NOMO-1 treated with dmso at 0.1 percent for 144 hours (cell line): ENCODE data around the gene ZMIZ1.
A peak's percentile ranks its signal among the peaks of the same experiment; 100 is the strongest.

Experiments
- DNase-seq: peaks from one replicate; lab custom pipeline; 2025; ENCODE audit not compliant: unreplicated experiment; lab: John Stamatoyannopoulos, UW

The ZMIZ1 gene

GRCh38 chr10:79347894-79348639, 279.3 kb downstream of the ZMIZ1 start:
- DNase-seq, result peak; percentile 63

GRCh38 chr10:79348640-79348988, 279.8 kb downstream of the ZMIZ1 start:
- DNase-seq, result no peak

- no peak for DNase-seq
Measured at GRCh38 chr10:79349072-79349491, 280.3 kb downstream of the ZMIZ1 start.

DNA sequence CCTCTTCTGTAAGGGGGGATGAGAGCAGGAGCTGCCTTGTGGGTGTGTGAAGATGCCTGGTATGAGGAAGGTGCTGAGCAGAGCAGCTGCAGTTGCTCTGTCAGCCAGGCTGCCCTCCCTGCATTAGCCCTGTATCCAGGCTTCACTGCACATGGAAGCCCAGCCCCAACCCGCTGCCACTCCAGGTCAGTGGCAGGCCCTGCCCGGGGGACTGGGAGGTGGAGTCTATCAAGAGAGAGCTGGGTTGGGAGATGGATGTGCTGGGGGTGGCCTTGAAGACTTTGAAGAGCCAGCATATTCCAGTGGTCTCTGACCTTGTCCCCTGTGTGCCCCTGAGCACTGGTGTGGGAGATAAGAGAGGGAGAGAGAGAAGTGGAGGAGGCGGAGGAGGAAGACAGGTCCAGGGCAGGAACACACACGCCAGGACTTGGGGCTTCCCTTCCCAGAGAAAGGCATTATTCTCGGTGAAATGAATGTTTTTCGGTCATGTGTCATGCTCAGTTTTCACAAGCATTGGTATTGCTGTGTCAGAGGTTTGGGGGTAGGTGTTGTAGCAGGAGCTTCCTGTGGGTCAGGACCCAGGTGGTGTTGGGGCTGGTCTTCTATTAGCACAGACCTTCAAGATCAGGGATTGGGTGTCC, 281.1 kb downstream of the ZMIZ1 start:
- DNase-seq, result no peak

- DNase-seq, result no peak
Measured at GRCh38 chr10:79350407-79351154, 281.8 kb downstream of the ZMIZ1 start.

DNA sequence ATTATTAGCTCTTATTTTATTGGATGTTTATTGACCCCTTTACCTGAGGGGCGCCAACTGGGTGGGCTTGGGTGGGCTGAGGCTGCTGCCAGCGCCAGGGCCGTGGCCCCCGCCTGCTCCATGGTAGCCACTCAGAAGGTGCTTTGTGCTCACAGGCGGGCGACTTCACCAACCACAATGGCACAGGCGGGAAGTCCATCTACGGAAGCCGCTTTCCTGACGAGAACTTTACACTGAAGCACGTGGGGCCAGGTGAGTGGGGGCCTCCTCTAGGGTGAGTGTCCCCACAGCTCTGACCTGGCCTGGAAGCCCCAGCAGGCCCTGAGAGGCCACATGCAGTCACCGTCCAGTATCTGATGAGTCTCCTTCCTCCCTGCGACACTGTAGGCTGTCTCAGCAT, 282.6 kb downstream of the ZMIZ1 start:
- DNase-seq, result no peak

DNA sequence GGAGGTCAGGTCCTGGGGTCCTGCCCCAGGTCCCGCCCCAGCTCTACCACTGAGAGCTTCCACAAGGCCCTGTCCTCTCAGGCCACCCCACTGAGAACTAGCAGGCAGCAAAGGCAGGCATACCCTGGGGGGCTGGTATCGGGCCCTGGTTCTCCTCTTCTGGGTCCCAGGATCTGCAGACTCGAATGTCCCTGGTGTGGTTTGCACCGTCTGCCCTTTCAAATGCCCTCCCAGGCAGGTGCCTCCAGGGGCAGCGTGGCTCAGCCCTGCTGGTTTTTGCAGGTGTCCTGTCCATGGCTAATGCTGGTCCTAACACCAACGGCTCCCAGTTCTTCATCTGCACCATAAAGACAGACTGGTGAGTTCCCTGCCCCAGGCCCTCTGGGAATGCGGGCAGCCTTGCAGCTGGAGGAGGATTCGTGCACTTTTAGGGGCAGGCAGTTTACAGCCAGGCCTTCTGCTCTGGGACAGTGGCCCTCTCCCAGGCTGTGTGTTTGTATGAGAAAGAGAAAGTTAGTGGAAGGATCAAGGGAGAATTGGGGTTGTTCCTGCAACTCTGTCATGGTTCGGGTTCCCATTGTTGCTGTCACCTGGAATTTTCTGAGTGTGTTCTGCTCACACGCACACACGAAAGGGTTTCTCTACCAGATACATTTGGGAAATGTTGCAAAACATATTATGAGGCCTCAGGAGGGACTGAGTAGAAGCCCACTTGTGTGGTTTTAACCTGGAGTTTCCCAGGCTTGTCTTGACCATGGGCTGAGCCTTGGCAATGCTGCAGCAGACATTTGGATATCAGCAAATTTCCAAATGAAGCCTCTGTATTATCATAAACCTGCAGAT, 283.5 kb downstream of the ZMIZ1 start:
- DNase-seq, result no peak

- no peak for DNase-seq
Measured at GRCh38 chr10:79353000-79353406, 284.2 kb downstream of the ZMIZ1 start.

- DNase-seq, result no peak
Measured at GRCh38 chr10:79353726-79354125, 285.0 kb downstream of the ZMIZ1 start.

DNA sequence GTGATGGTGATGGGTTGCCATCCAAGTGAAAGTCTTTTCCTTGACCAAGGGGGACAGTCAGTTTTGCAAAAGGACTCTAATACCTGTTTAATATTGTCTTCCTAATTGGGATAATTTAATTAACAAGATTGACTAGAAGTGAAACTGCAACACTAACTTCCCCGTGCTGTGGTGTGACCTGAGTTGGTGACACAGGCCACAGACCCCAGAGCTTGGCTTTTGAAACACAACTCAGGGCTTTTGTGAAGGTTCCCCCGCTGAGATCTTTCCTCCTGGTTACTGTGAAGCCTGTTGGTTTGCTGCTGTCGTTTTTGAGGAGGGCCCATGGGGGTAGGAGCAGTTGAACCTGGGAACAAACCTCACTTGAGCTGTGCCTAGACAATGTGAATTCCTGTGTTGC, 285.4 kb downstream of the ZMIZ1 start:
- no peak for DNase-seq

DNA sequence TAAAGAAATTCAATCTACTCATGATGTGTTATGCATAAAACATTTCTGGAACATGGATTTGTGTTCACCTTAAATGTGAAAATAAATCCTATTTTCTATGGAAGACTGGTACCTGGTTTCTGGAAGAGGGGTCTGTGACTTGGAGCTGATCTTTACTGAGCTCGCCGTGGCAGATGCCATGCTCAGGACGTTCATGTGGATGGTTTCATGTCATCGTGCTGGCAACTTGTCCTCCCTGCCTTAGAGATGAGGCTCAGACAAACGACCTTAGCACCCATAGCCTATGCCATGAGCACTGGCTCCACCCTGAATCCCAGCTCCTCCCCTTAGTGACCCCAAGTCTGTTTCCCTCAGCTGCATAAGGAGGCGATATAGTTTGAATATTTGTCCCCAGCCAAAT, 285.8 kb downstream of the ZMIZ1 start:
- DNase-seq, result no peak

DNA sequence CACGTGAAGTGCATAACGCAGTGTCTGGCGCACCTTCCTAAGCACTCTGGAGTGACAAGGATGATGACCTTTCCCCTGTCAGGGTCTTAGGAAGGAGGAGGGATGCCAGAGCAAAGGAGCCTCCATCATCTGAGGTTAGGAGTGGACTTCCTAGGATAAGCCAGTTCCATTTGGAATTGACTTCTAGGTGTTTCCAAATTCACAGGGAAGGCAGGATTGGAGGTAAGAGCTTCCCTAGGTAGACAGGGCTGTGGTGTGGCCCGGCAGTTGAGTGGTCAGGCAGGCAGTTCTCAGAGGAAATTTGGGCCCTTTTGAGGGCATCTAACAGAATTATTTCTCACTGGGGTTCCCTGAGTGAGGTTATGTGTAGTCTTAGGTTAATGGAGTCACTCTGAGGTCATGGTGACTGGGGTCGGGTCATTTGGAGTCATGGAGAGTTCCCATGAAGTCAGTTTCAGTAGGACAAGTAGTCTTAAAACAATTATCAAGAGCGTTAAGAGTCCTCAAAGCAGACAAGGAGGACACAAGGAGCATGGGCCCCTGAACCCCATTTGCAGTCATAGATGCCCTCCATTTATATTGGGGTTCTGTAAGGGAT, 286.8 kb downstream of the ZMIZ1 start:
- no peak for DNase-seq

- peak; percentile 58 for DNase-seq
Measured at GRCh38 chr10:79356104-79356503, 287.3 kb downstream of the ZMIZ1 start.

DNA sequence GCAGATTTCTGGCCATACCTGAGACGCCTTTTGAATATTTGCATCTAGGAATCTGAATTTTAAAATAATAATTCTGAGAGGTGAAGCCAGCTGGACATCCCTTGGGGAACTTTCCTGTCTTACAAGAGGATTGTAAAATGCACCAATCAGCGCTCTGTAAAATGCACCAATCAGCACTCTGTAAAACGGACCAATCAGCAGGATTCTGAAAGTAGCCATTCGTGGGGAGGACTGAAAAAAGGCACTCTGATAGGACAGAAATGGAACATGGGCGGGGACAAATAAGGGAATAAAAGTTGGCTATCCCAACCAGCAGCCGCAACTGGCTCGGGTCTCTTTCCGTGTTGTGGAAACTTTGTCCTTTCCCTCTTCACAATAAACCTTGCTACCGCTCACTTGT, 288.4 kb downstream of the ZMIZ1 start:
- no peak for DNase-seq

- DNase-seq, result no peak
Measured at GRCh38 chr10:79358811-79359210, 290.0 kb downstream of the ZMIZ1 start.

DNA sequence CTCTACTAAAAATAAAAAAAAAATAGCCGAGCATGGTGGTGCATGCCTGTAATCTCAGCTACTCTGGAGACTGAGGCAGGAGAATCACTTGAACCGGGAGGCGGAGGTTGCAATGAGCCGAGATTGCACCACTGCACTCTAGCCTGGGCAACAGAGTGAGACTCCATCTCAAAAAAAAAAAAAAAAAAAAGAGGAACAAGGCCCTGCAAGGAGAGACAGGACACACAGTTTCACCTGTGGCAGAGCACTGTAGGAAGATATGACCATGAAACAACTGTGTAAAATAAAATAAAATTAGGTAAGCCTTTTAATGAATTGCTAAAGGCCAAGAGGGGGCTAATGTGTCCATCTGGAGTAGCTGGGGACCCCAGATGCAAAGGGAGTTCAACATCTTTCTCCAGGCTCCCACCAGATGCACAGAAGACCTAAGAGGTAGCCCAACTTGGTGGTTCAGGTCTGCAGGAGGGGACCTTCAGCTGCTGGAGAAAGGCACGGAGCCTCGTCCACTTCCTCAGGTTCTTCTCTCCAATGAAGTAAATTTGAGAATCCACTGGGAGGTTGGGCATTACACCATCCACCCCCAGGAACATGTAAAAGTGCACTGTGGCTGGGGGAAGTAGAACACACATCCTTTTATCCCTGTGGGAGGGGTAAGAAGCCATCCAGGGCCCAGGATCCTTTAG, 291.2 kb downstream of the ZMIZ1 start:
- DNase-seq, result no peak

DNA sequence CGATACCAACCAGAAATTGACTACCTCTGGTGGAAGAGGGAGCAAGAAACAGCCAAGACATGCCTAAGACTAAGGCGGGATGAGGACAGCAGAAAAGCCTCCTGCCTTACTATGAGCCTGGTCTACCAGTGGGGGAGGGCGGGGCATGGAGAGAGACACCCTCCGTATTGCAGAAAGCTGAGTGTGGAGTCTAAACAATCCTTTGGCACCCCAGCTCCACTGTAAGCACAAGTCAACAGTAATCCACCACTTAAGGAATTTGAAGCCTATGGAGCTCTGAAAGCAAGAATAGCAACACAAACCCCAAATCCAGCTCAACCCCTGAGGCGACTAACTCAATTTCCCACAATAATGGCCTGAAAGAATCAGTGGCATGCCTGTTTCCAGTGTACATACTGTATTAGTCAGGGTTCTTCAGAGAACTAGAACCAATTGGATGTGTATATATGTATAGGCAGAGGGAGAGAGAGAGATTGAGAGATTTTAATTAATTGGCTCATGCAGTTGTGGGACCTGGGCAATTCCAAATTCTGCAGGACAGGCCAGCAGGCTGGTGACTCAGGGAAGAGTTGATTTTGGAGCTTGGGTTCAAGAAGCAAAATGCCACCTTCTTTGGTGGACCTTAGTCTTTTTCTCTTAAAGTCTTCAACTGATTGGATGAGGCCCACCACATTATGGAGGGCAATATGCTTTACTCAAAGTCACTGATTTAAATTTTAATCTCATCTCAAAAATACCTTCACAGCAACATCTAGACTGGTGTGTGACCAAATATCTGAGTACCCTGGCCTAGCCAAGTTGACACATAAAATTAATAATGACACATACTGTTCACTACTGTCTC, 292.0 kb downstream of the ZMIZ1 start:
- DNase-seq, result no peak

DNA sequence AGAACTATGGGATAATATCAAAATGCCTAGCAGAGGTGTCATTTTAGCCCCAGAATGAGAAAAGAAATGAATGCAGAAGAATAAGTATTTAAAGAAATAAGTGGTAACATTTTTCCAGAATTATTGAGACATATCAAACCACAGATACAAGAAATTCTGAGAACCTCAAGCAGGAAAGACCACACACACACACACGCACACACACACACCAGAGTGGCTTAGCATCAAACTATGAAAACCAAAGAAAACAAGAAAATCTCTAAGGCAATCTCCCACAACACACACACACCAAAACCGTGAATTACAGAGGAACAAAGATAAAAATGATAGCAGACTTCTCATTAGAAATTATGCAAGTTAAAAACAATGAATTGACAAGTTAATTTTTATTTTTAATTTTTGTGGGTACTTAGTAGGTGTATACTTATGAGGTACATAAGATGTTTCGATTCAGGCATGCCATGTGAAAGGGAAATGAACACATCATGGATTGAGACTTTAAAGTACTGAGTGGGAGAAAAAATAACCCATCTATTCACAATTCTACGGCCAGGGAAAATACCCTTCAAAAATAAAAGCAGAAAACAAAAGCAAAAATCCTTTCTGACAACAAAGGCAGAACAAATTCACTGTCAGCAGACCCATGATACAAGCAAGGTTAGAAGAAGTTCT, 293.1 kb downstream of the ZMIZ1 start:
- DNase-seq, result no peak
